ENCODE results near the gene TMCO1.
"Not testable (repeated sequence)": the region's sequence is repeated elsewhere in the genome, so short reads cannot be mapped to it uniquely, and the experiment has no call there.

TMCO1 gene

DNA sequence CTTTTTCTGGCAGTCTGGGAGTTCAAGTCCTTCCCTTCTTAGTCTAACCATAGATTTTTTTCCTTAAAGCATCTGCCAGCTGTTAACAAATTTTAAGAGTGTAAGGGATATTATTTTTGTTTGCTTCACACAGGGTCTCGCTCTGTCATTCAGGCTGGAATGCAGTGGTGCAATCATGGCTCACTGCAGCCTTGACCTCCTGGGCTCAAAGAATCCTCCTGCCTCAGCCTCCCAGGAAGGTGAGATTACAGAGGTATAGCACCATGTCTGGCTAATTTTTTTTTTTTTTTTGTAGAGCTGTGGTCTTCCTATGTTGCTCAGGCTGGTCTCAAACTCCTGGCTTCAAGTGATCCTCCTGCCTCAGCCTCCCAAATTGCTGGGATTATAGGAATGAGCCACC is 23.8 kb downstream of the TMCO1 start:
- not testable (repeated sequence) for DNase-seq

GRCh38 chr1:165742194-165742593 is 26.5 kb downstream of the TMCO1 start:
- DNase-seq, result no peak

DNA sequence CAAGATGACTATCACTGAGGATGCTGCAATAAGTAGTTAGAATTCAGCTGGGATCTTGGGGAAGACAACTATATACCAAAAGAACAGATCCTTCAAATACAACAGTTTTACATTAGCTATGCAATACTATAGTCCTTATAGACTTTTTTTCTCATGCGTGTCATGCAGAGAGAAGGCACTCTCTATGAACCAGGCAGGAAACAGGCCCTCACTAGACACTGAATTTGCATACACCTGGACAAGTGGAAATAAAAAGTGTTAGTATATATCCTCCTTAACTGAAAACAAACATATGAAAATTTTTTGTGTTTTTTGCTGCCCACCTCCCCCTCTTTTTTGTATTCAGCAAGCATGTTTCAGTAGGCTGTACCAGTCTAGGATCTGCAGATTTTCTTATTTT is 29.9 kb downstream of the TMCO1 start:
- no peak for DNase-seq

GRCh38 chr1:165737196-165737595 is 31.5 kb downstream of the TMCO1 start:
- DNase-seq, result no peak

- no peak for DNase-seq
Measured at GRCh38 chr1:165734906-165735305, 33.8 kb downstream of the TMCO1 start.

GRCh38 chr1:165726841-165727240 is 41.8 kb downstream of the TMCO1 start:
- DNase-seq, result no peak

DNA sequence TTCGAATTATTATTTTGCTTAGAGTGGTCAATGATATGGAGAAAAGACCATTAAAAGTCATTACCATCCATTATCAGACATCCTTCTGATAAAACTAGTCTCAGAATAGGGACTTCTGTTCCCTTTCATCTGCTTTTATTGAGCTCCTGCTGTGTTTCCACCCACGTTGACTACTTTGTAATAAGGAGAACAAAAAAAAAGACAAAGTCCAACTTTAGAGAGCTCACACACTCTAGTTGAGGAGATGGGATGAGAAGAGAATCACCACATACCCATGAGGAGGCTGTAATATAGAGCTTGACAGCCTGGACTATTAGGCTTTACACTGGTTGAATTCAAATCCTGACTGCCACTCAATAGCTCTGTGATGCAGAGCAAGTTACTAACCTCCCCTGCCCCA is 42.5 kb downstream of the TMCO1 start:
- DNase-seq, result no peak

- peak; percentile 26 to 53 for DNase-seq
Measured at GRCh38 chr1:165717918-165718515, 50.7 kb downstream of the TMCO1 start.

- not testable (repeated sequence) for DNase-seq
Measured at GRCh38 chr1:165716265-165717051, 52.2 kb downstream of the TMCO1 start.

DNA sequence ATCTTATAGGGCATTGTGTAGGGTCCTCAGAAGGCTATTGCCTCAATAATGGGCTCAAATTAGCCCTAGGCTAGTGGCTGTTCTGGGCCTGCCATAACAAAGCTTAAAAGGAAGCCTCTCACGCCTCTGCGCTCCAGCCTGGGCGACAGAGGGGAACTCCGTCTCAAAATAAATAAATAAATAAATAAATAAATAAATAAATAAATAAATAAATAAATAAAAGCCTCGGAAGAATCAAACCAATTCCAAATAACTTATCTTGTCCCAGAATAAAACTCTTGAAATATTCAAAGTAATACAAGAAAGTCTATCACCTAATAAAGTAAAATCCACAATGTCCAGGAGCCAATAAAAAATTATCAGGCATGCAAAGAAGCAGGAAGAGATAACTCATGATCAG is 55.9 kb downstream of the TMCO1 start:
- DNase-seq, result no peak

- DNase-seq, result no peak
Measured at GRCh38 chr1:165707984-165708706, 60.5 kb downstream of the TMCO1 start.

DNA sequence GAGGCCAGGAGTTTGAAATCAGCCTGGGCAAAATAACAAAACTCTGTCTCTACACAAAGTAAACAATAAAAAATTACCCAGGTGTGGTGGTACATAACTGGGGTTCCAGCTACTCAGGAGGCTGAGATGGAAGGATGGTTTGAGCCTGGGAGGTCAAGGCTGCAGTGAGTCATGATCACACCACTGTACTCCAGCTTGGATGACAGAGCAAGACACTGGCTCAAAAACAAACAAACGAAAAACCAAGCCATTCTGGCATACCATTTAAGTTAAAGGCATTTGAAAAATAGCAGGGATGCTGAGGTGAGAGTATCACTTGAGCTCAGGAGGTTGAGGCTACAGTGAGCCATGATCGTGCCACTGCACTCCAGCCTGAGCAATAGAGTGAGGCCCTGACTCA is 65.0 kb downstream of the TMCO1 start:
- no peak for DNase-seq

- DNase-seq, result not testable (repeated sequence)
Measured at GRCh38 chr1:165701922-165702321, 66.7 kb downstream of the TMCO1 start.

DNA sequence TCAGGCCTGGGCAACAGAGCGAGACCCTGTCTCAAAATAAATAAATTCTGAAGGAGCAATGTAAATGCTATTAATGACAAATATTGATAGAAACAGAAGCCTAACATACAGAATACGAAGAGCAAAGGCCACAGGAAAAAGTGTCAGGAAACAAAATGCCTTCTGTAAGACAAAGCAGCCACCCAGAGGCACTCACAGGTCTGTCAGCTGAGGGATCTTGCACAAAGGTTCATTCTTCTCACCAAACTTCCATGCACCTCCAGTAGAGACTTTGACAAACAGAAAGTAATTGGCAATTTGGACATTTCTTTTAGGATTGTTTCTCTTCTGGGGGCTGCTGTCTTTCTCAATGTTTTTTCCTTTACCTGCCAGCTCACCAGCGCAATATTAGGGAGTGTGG is 69.1 kb downstream of the TMCO1 start:
- DNase-seq, result no peak

- DNase-seq, result no peak
Measured at GRCh38 chr1:165698761-165699052, 70.0 kb downstream of the TMCO1 start.

GRCh38 chr1:165697881-165698760 is 70.5 kb downstream of the TMCO1 start, which contains the start of gene ALDH9A1:
Gene ALDH9A1, minus strand, starts transcription at chr1:165698562. Its CDS starts 4 bp downstream, at chr1:165698558.
- peak; percentile 86 for DNase-seq

GRCh38 chr1:165697491-165697880 is 71.2 kb downstream of the TMCO1 start:
- no peak for DNase-seq

GRCh38 chr1:165696625-165697100 is 72.0 kb downstream of the TMCO1 start:
- peak in 1 of 2 donors; percentile 39 for DNase-seq

DNA sequence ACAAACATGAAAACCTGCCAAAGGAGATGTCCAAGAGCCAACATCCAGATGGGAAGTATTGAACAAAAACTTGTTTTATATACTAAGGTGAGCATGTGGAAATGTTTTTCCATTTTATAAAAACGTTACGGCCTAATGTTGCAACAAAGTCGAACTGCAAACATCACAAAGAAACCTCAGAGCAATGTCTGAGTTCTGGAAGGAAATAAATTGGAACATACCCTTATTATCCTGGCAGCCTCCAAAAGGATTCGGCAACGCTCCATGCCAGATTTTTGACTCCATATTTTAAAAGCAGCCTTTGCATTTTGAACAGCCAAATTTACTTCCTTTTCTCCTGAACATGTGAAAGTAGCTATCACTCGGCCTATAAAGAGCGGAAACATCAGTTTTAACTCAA is 73.6 kb downstream of the TMCO1 start:
- no peak for DNase-seq

DNA sequence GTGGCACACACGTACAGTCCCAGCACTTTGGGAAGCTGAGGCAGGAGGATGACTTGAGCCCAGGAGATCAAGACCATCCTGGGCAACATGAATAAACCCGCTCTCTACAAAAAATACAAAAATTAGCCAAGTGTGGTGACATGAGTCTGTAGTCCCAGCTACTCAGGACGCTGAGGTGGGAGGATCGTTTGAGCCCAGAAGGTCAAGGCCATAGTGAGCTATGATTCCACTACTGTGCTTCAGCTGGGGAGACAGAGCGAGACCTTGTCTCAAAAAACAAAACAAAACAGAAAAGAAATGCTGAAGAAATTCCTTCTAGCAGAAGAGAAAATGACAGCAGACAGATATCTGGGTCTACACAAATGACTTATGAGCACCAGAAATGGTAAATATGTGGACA is 80.6 kb downstream of the TMCO1 start:
- DNase-seq, result no peak

DNA sequence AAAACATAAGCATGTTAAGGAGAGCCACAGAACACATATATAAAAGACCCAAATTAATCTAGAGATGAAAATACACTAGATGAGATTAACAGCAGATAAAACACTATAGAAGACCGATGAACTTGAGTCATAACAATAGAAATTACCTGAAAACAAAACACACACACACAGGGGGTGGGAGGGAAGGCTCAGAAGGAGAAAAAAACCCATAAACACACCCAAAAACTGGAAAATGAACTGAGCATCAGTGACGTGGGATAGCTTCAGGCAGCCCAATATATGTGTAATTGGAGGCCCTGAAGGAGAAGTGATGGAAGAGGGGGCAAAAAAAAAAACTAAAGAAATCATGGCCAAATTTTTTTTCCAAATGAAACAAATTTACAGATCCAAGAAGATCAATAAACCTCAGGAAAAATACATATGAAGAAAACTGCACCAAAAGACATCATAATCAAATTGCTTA is 81.7 kb downstream of the TMCO1 start:
- no peak for DNase-seq

- peak; percentile 24 to 44 for DNase-seq
Measured at GRCh38 chr1:165686121-165686970, 82.3 kb downstream of the TMCO1 start.

Measured in inflammatory macrophage treated with lipopolysaccharide for 1 hour (primary cell).